Prostate gland (tissue), 2 donors: Measurements from ENCODE around the gene PCDHGA5.

Source experiments
- POLR2A ChIP-seq: fragments of 450-650 bp; IDR thresholded peaks from one replicate; pipeline ENCODE4 v1.6.1; 2016; ENCODE audit warnings: antibody characterized with exemption, mild to moderate bottlenecking
- TF ChIP-seq, protein P1 (sequence below), 4 experiments: fragments of 200-600 bp in 2 of 4; fragments of 450-650 bp in 2 of 4; sonication (generic) in 2 of 4; IDR thresholded peaks; 1 replicate in 3 of 4; 2 replicates in 1 of 4; pipeline ENCODE4 v1.5.1; 2016 to 2019; ENCODE audit warnings: antibody characterized with exemption in 4 of 4, mild to moderate bottlenecking in 2 of 4, moderate library complexity in 2 of 4

DNA sequence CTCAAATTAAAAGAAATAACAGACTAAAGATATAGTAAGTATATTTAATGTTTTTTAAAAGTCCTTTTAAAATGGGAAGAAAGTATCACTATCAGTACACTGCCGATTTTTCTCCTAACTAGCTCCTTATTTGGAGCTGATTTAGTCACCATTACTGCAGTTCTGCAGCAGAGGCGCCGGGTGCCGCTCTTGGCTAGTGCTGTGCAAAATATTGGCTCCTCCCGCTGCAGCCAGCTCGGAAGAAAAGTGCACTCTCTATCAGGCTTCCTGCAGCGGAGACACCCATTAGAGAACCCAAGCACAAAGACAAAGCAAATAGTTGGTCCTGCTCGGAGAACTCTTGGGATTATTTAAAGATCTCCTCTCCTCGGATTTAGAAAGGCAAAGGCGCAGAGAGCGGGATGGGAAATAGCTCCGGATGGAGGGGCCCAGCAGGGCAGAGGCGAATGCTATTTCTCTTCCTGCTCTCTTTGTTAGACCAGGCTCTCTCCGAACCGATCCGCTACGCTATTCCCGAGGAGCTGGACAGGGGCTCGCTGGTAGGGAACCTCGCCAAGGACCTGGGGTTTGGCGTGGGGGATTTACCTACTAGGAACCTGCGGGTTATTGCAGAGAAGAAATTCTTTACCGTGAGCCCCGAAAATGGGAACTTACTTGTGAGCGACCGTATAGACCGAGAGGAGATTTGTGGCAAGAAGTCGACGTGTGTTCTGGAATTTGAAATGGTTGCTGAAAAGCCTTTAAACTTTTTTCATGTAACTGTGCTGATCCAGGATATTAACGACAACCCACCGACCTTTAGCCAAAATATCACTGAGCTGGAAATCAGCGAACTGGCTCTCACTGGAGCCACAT, 6.3 kb downstream of the PCDHGA5 start, which contains the start of gene PCDHGB3:
- TF ChIP-seq, protein P1, sequence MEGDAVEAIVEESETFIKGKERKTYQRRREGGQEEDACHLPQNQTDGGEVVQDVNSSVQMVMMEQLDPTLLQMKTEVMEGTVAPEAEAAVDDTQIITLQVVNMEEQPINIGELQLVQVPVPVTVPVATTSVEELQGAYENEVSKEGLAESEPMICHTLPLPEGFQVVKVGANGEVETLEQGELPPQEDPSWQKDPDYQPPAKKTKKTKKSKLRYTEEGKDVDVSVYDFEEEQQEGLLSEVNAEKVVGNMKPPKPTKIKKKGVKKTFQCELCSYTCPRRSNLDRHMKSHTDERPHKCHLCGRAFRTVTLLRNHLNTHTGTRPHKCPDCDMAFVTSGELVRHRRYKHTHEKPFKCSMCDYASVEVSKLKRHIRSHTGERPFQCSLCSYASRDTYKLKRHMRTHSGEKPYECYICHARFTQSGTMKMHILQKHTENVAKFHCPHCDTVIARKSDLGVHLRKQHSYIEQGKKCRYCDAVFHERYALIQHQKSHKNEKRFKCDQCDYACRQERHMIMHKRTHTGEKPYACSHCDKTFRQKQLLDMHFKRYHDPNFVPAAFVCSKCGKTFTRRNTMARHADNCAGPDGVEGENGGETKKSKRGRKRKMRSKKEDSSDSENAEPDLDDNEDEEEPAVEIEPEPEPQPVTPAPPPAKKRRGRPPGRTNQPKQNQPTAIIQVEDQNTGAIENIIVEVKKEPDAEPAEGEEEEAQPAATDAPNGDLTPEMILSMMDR (IDR thresholded peaks at IDR 0.05) = peak in 1 of 4 experiments; percentile 21
- no peak for TF ChIP-seq POLR2A
